Dermis blood vessel endothelial cell (primary cell): ENCODE data around the gene SUSD6. TPM values are rescaled to one million over a fixed set of nuclear protein-coding genes. Genes with fewer than 3 reads are reported as not detected.
A peak's percentile ranks its signal among the peaks of the same experiment; 100 is the strongest.

Experiments
- DNase-seq: peaks from one replicate; pipeline ENCODE4 v3.0.0; 2010
- total RNA-seq: library from RNA; depleted of rRNA; stranded (reverse); fragments of >200 nt; gene quantifications from 2 replicates; pipeline ENCODE4 v1.2.3, GENCODE V29; 2014

SUSD6 gene
- total RNA-seq, 1 donor from 2014 or later: 15.5 TPM

GRCh38 chr14:69650948-69651369, 39.6 kb downstream of the SUSD6 start:
- DNase-seq: peak; percentile 66

- DNase-seq: peak; percentile 45
These were observed 40.3 kb downstream of the SUSD6 start for GRCh38 chr14:69651664-69652063.

- DNase-seq: no peak
These were observed 41.7 kb downstream of the SUSD6 start for GRCh38 chr14:69652942-69653684.

GRCh38 chr14:69654116-69654515, 42.7 kb downstream of the SUSD6 start:
- DNase-seq: no peak

GRCh38 chr14:69657950-69658355, 46.6 kb downstream of the SUSD6 start:
- no peak for DNase-seq

- peak; percentile 48 for DNase-seq
These were observed 47.4 kb downstream of the SUSD6 start for GRCh38 chr14:69658664-69659261.

- no peak for DNase-seq
These were observed 49.2 kb downstream of the SUSD6 start for GRCh38 chr14:69660344-69661193.

- DNase-seq: no peak
These were observed 49.8 kb downstream of the SUSD6 start for GRCh38 chr14:69661194-69661537.

GRCh38 chr14:69662636-69663299, 51.4 kb downstream of the SUSD6 start:
- DNase-seq: no peak

- DNase-seq: no peak
These were observed 51.9 kb downstream of the SUSD6 start for GRCh38 chr14:69663300-69663643.

- DNase-seq: peak; percentile 64
These were observed 52.9 kb downstream of the SUSD6 start for GRCh38 chr14:69664265-69664664.

- no peak for DNase-seq
These were observed 53.6 kb downstream of the SUSD6 start for GRCh38 chr14:69664865-69665526.

GRCh38 chr14:69665631-69666030, 54.2 kb downstream of the SUSD6 start:
- DNase-seq: no peak

GRCh38 chr14:69666112-69666511, 54.7 kb downstream of the SUSD6 start:
- no peak for DNase-seq

- DNase-seq: peak; percentile 70
These were observed 55.4 kb downstream of the SUSD6 start for GRCh38 chr14:69666690-69667211.

- DNase-seq: no peak
These were observed 56.5 kb downstream of the SUSD6 start for GRCh38 chr14:69667938-69668335.

- DNase-seq: no peak
These were observed 58.0 kb downstream of the SUSD6 start for GRCh38 chr14:69669375-69669774.

GRCh38 chr14:69670093-69670492, 58.7 kb downstream of the SUSD6 start:
- DNase-seq: no peak

GRCh38 chr14:69671365-69672030, 60.1 kb downstream of the SUSD6 start:
- DNase-seq: no peak

GRCh38 chr14:69672356-69672755, 61.0 kb downstream of the SUSD6 start:
- no peak for DNase-seq

- no peak for DNase-seq
These were observed 61.7 kb downstream of the SUSD6 start for GRCh38 chr14:69673104-69673503.
